BLaER1 (cell line): ENCODE data around the gene BLACAT1.

Source experiments
- H3K27ac ChIP-seq: shearing (Covaris generic); formaldehyde crosslinking; 2 replicates; pipeline ENCODE4 v1.8.1; 2022
- H3K27me3 ChIP-seq: shearing (Covaris generic); formaldehyde crosslinking; 2 replicates; pipeline ENCODE4 v1.8.1; 2022
- H3K36me3 ChIP-seq: shearing (Covaris generic); formaldehyde crosslinking; 2 replicates; pipeline ENCODE4 v1.8.1; 2022
- H3K4me1 ChIP-seq: shearing (Covaris generic); formaldehyde crosslinking; 2 replicates; pipeline ENCODE4 v1.8.1; 2022
- H3K4me2 ChIP-seq: shearing (Covaris generic); formaldehyde crosslinking; 2 replicates; pipeline ENCODE4 v1.8.1; 2022
- H3K4me3 ChIP-seq: shearing (Covaris generic); formaldehyde crosslinking; 2 replicates; pipeline ENCODE4 v1.8.1; 2022
- H3K9ac ChIP-seq: shearing (Covaris generic); formaldehyde crosslinking; 2 replicates; pipeline ENCODE4 v1.8.1; 2022
- H3K9me3 ChIP-seq: shearing (Covaris generic); formaldehyde crosslinking; 2 replicates; pipeline ENCODE4 v1.8.1; 2022
- H4K20me1 ChIP-seq: shearing (Covaris generic); formaldehyde crosslinking; 2 replicates; pipeline ENCODE4 v1.8.1; 2022
- Cebpa-rat ChIP-seq: shearing (Covaris generic); IDR thresholded peaks from 2 replicates; pipeline ENCODE4 v1.8.1; 2022

BLACAT1 gene

GRCh38 chr1:205496661-205497060, 40.8 kb upstream of the BLACAT1 start:
- Histone ChIP-seq H3K9me3 (no peaks in the 10 kb centered on the region), H3K36me3 (no peaks in the 10 kb centered on the region), H3K4me1 (peaks cover 34% of the 10 kb centered on the region), H4K20me1 (no peaks in the 10 kb centered on the region), H3K27ac (no peak overlapping the region), H3K4me2 (no peak overlapping the region), H3K9ac (no peak overlapping the region), H3K4me3 (no peak overlapping the region), H3K27me3 (no peaks in the 10 kb centered on the region)
- no peak for TF ChIP-seq Cebpa-rat

GRCh38 chr1:205495237-205495823, 39.5 kb upstream of the BLACAT1 start:
- H3K27me3 ChIP-seq, result no peaks in the 10 kb centered on the region
- no peak overlapping the region for H3K9ac ChIP-seq
- H3K4me2 ChIP-seq, result no peak overlapping the region
- H3K9me3 ChIP-seq, result no peaks in the 10 kb centered on the region
- H3K4me3 ChIP-seq, result no peak overlapping the region
- H3K36me3 ChIP-seq, result no peaks in the 10 kb centered on the region
- TF ChIP-seq Cebpa-rat, result no peak
- H3K27ac ChIP-seq, result no peak overlapping the region
- peaks cover 23% of the 10 kb centered on the region for H3K4me1 ChIP-seq
- no peaks in the 10 kb centered on the region for H4K20me1 ChIP-seq

- Histone ChIP-seq H3K9me3 (no peaks in the 10 kb centered on the region), H3K9ac (no peak overlapping the region), H3K36me3 (no peaks in the 10 kb centered on the region)
Measured at GRCh38 chr1:205494115-205494514, 38.3 kb upstream of the BLACAT1 start.

GRCh38 chr1:205493241-205494085, 37.6 kb upstream of the BLACAT1 start:
- no peak for TF ChIP-seq Cebpa-rat

More at GRCh38 chr1:205494115-205494514, 38.3 kb upstream of the BLACAT1 start:
- H3K4me1 ChIP-seq, result peaks cover 23% of the 10 kb centered on the region
- H3K4me2 ChIP-seq, result no peak overlapping the region
- H3K4me3 ChIP-seq, result no peak overlapping the region
- no peaks in the 10 kb centered on the region for H4K20me1 ChIP-seq
- H3K27ac ChIP-seq, result no peak overlapping the region
- H3K27me3 ChIP-seq, result no peaks in the 10 kb centered on the region
- TF ChIP-seq Cebpa-rat, result no peak

GRCh38 chr1:205492774-205493173, 36.9 kb upstream of the BLACAT1 start:
- Histone ChIP-seq H3K9ac (no peak overlapping the region), H4K20me1 (no peaks in the 10 kb centered on the region), H3K4me1 (peaks cover 23% of the 10 kb centered on the region), H3K4me2 (peak overlapping the region; percentile 53), H3K36me3 (no peaks in the 10 kb centered on the region), H3K27me3 (no peaks in the 10 kb centered on the region), H3K4me3 (no peak overlapping the region), H3K27ac (no peak overlapping the region), H3K9me3 (no peaks in the 10 kb centered on the region)
- no peak for TF ChIP-seq Cebpa-rat

More at GRCh38 chr1:205493241-205494085, 37.6 kb upstream of the BLACAT1 start:
- Histone ChIP-seq H3K27ac (no peak overlapping the region), H3K9ac (no peak overlapping the region), H3K9me3 (no peaks in the 10 kb centered on the region), H3K4me1 (peaks cover 23% of the 10 kb centered on the region), H4K20me1 (no peaks in the 10 kb centered on the region), H3K4me3 (no peak overlapping the region), H3K27me3 (no peaks in the 10 kb centered on the region), H3K4me2 (peak overlapping the region; percentile 53), H3K36me3 (no peaks in the 10 kb centered on the region)

GRCh38 chr1:205492201-205492667, 36.4 kb upstream of the BLACAT1 start:
- no peak overlapping the region for H3K27ac ChIP-seq
- peaks cover 23% of the 10 kb centered on the region for H3K4me1 ChIP-seq
- peak overlapping the region; percentile 53 for H3K4me2 ChIP-seq
- no peak overlapping the region for H3K4me3 ChIP-seq
- H3K36me3 ChIP-seq, result no peaks in the 10 kb centered on the region
- H4K20me1 ChIP-seq, result no peaks in the 10 kb centered on the region
- no peaks in the 10 kb centered on the region for H3K9me3 ChIP-seq
- TF ChIP-seq Cebpa-rat, result no peak
- no peaks in the 10 kb centered on the region for H3K27me3 ChIP-seq
- no peak overlapping the region for H3K9ac ChIP-seq

- H3K27ac ChIP-seq, result no peak overlapping the region
- no peaks in the 10 kb centered on the region for H4K20me1 ChIP-seq
Measured at GRCh38 chr1:205491794-205492193, 35.9 kb upstream of the BLACAT1 start.

GRCh38 chr1:205488074-205488723, 32.4 kb upstream of the BLACAT1 start:
- TF ChIP-seq Cebpa-rat, result no peak
- Histone ChIP-seq H3K4me3 (no peak overlapping the region), H3K27ac (no peak overlapping the region), H3K4me1 (peaks cover 16% of the 10 kb centered on the region), H3K36me3 (no peaks in the 10 kb centered on the region), H3K9me3 (no peaks in the 10 kb centered on the region), H3K27me3 (no peaks in the 10 kb centered on the region), H3K9ac (no peak overlapping the region), H3K4me2 (no peak overlapping the region), H4K20me1 (no peaks in the 10 kb centered on the region)

More at GRCh38 chr1:205491794-205492193, 35.9 kb upstream of the BLACAT1 start:
- Histone ChIP-seq H3K4me3 (no peak overlapping the region), H3K4me1 (peaks cover 23% of the 10 kb centered on the region), H3K27me3 (no peaks in the 10 kb centered on the region), H3K36me3 (no peaks in the 10 kb centered on the region), H3K9me3 (no peaks in the 10 kb centered on the region), H3K4me2 (peak overlapping the region; percentile 53), H3K9ac (no peak overlapping the region)
- no peak for TF ChIP-seq Cebpa-rat

- no peaks in the 10 kb centered on the region for H3K36me3 ChIP-seq
- H3K4me2 ChIP-seq, result no peak overlapping the region
- H3K9ac ChIP-seq, result no peak overlapping the region
- no peaks in the 10 kb centered on the region for H3K27me3 ChIP-seq
- H4K20me1 ChIP-seq, result no peaks in the 10 kb centered on the region
- no peak overlapping the region for H3K4me3 ChIP-seq
- H3K27ac ChIP-seq, result no peak overlapping the region
- TF ChIP-seq Cebpa-rat, result no peak
- H3K4me1 ChIP-seq, result no peaks in the 10 kb centered on the region
- no peaks in the 10 kb centered on the region for H3K9me3 ChIP-seq
Measured at GRCh38 chr1:205486258-205486657, 30.4 kb upstream of the BLACAT1 start.
